PC-9 (cell line): ENCODE data around the gene TMEM134. TPM values are rescaled to one million over a fixed set of nuclear protein-coding genes. Genes with fewer than 3 reads are reported as not detected.
"Not testable (repeated sequence)": the region's sequence is repeated elsewhere in the genome, so short reads cannot be mapped to it uniquely, and the experiment has no call there.

Experiments
- BruUV-seq: library from RNA; stranded (reverse); fragments of 400-500 nt; replicated peaks from 2 replicates; lab custom pipeline; 2021; lab: Mats Ljungman, UMichigan
- CTCF ChIA-PET: fragments of 300-600 bp; sonication (Branson Sonifier 250); formaldehyde crosslinking; loops from one replicate; lab custom pipeline; 2022; ENCODE audit warnings: antibody characterized with exemption; lab: Charles Lee
- POLR2A ChIA-PET: fragments of 300-600 bp; sonication (Branson Sonifier 250); formaldehyde crosslinking; loops from one replicate; lab custom pipeline; 2022; ENCODE audit warnings: antibody characterized with exemption; ENCODE audit not compliant: unreplicated experiment; lab: Charles Lee
- DNase-seq, 2 experiments: peaks; one replicate each; pipeline versions ENCODE4 v3.0.0 to v3.0.0-alpha.2; 2015 to 2022; ENCODE audit warnings: mixed read lengths in 1 of 2
- H2AFZ ChIP-seq: fragments of 200-600 bp; sonication (generic); 2 replicates; pipeline ENCODE4 v1.8.1; 2017; ENCODE audit warnings: antibody characterized with exemption
- H3F3A ChIP-seq: fragments of 200-600 bp; sonication (generic); 2 replicates; pipeline ENCODE4 v1.8.1; 2017; ENCODE audit warnings: antibody characterized with exemption, mild to moderate bottlenecking, low read depth; ENCODE audit not compliant: insufficient read depth
- H3K27ac ChIP-seq: fragments of 200-600 bp; sonication (generic); 2 replicates; pipeline ENCODE4 v1.6.1; 2016; ENCODE audit warnings: mixed run types
- H3K27me3 ChIP-seq: fragments of 200-600 bp; sonication (generic); 2 replicates; pipeline ENCODE4 v1.6.1; 2016; ENCODE audit warnings: low read depth, mixed run types; ENCODE audit not compliant: insufficient read depth
- H3K36me3 ChIP-seq: fragments of 200-600 bp; sonication (generic); 2 replicates; pipeline ENCODE4 v1.6.1; 2016; ENCODE audit warnings: low read depth, mixed run types
- H3K4me1 ChIP-seq: fragments of 200-600 bp; sonication (generic); replicated peaks from 2 replicates; pipeline ENCODE4 v1.6.1; 2016; ENCODE audit warnings: mixed run types; ENCODE audit not compliant: insufficient read depth
- H3K4me2 ChIP-seq: fragments of 200-600 bp; sonication (generic); 2 replicates; pipeline ENCODE4 v1.6.1; 2017; ENCODE audit warnings: mixed run types
- H3K4me3 ChIP-seq: fragments of 200-600 bp; sonication (generic); 2 replicates; pipeline ENCODE4 v1.6.1; 2016; ENCODE audit warnings: mixed run types
- H3K79me2 ChIP-seq: fragments of 200-600 bp; sonication (generic); 2 replicates; pipeline ENCODE4 v1.6.1; 2017; ENCODE audit warnings: low read depth, mixed run types
- H3K9me2 ChIP-seq: fragments of 200-600 bp; sonication (generic); 2 replicates; pipeline ENCODE4 v1.8.1; 2017; ENCODE audit warnings: mild to moderate bottlenecking; ENCODE audit not compliant: insufficient read depth
- H3K9me3 ChIP-seq: fragments of 200-600 bp; sonication (generic); 2 replicates; pipeline ENCODE4 v1.8.1; 2016; ENCODE audit warnings: low read depth; ENCODE audit not compliant: insufficient read depth
- H4K20me1 ChIP-seq: fragments of 200-600 bp; sonication (generic); 2 replicates; pipeline ENCODE4 v1.8.1; 2017; ENCODE audit not compliant: insufficient read depth
- CTCF ChIP-seq: fragments of 200-600 bp; sonication (generic); conservative IDR thresholded peaks from 2 replicates; pipeline ENCODE4 v1.6.1; 2017; ENCODE audit warnings: mixed run types, antibody characterized with exemption, mild to moderate bottlenecking, moderate library complexity
- EZH2 ChIP-seq: fragments of 200-600 bp; sonication (generic); IDR thresholded peaks from 2 replicates; pipeline ENCODE4 v1.8.0; 2017; ENCODE audit warnings: antibody characterized with exemption, low read depth
- intact Hi-C: fragments of 100-400 bp; cut with micrococcal nuclease; formaldehyde crosslinking; loops from one replicate; pipeline ENCODE4 v1.10.0; 2022; ENCODE audit not compliant: unreplicated experiment
- total RNA-seq: library from RNA; stranded (reverse); gene quantifications from 2 replicates; pipeline ENCODE4 v1.2.3, GENCODE V29; 2021

TMEM134 gene
- total RNA-seq, 1 experiment from 2014 or later, result 85.7 TPM

GRCh38 chr11:67482275-67482826 is 13.3 kb upstream of the TMEM134 start:
- Histone ChIP-seq H3K27me3 (no peaks in the 10 kb centered on the region), H3K9me3 (no peaks in the 10 kb centered on the region), H3K79me2 (peaks cover 21% of the 10 kb centered on the region), H3K4me1 (peaks cover 17% of the 10 kb centered on the region), H3K36me3 (no peaks in the 10 kb centered on the region), H3F3A (peaks cover 25% of the 10 kb centered on the region), H2AFZ (peak overlapping the region; percentile 88), H3K4me2 (peak overlapping the region; percentile 86), H3K27ac (peak overlapping the region; percentile 34), H3K9me2 (no peaks in the 10 kb centered on the region), H4K20me1 (no peaks in the 10 kb centered on the region), H3K4me3 (peak overlapping the region; percentile 61)
- ChIA-PET POLR2A (interaction anchor here (0.5 to 1.0 kb wide), 4 partner anchors 35 to 193 kb away, joined by 3 to 5 read pairs (median 4); partner anchors contain the start of gene PPP1CA), CTCF (no interaction called here)
- BruUV-seq, result TSS peak; percentile 95
- TF ChIP-seq EZH2, result no peak
- no peak for TF ChIP-seq CTCF
- peak in 1 of 2 experiments; percentile 5 for DNase-seq
- intact Hi-C loops, result loop anchor here (1.0 to 2.0 kb wide), 2 partner anchors 13 to 24 kb away; partner anchors contain the start of gene TMEM134

GRCh38 chr11:67477344-67478050 is 8.4 kb upstream of the TMEM134 start:
- BruUV-seq, H3K27me3 ChIP-seq, H3K4me3 ChIP-seq, H3K27ac ChIP-seq, H4K20me1 ChIP-seq, H2AFZ ChIP-seq, H3K9me2 ChIP-seq, H3K36me3 ChIP-seq, H3K4me1 ChIP-seq, H3K4me2 ChIP-seq, DNase-seq, CTCF ChIA-PET, H3K79me2 ChIP-seq, H3K9me3 ChIP-seq, intact Hi-C loops: not testable (repeated sequence)
- POLR2A ChIA-PET, result interaction anchor here (0.6 to 0.7 kb wide), 2 partner anchors 81 to 123 kb away, joined by 3 to 22 read pairs; no protein-coding TSS in a partner anchor
- peaks cover 20% of the 10 kb centered on the region for H3F3A ChIP-seq

- peak in 1 of 2 experiments; percentile 33 for DNase-seq
- H3K79me2 ChIP-seq, H4K20me1 ChIP-seq, H3K27ac ChIP-seq, H3K27me3 ChIP-seq, H3K36me3 ChIP-seq, intact Hi-C loops, H2AFZ ChIP-seq, POLR2A ChIA-PET, H3K9me2 ChIP-seq, H3K4me2 ChIP-seq, H3K4me1 ChIP-seq, CTCF ChIA-PET, H3K4me3 ChIP-seq, H3K9me3 ChIP-seq, BruUV-seq: not testable (repeated sequence)
- H3F3A ChIP-seq, result peaks cover 16% of the 10 kb centered on the region
Observed at GRCh38 chr11:67476692-67477091, 7.6 kb upstream of the TMEM134 start.

GRCh38 chr11:67472882-67473281 is 3.8 kb upstream of the TMEM134 start:
- Histone ChIP-seq H2AFZ (no peak overlapping the region), H3F3A (peaks cover 4% of the 10 kb centered on the region; the same call in 1 of the 2 replicates), H3K4me3 (no peak overlapping the region), H3K27ac (no peak overlapping the region), H3K27me3 (no peaks in the 10 kb centered on the region), H3K4me2 (no peak overlapping the region), H4K20me1 (no peaks in the 10 kb centered on the region), H3K4me1 (peaks cover 6% of the 10 kb centered on the region), H3K36me3 (no peaks in the 10 kb centered on the region), H3K79me2 (peaks cover 9% of the 10 kb centered on the region; the same call in 1 of the 2 replicates), H3K9me3 (no peaks in the 10 kb centered on the region), H3K9me2 (no peaks in the 10 kb centered on the region)
- ChIA-PET POLR2A (interaction anchor here (0.6 kb wide), 1 partner anchor 48 kb away, joined by 3 read pairs; no protein-coding TSS in a partner anchor), CTCF (no interaction called here)
- BruUV-seq, result no TSS peak
- intact Hi-C loops, result no loop called here
- no peak for DNase-seq
- TF ChIP-seq CTCF, result no peak
- no peak for TF ChIP-seq EZH2
